Neural cell (in vitro differentiated cells): ENCODE data around the gene MPLKIP. TPM values are rescaled to one million over a fixed set of nuclear protein-coding genes. Genes with fewer than 3 reads are reported as not detected.

Experiments used
- H2AFZ ChIP-seq: fragments of 200-600, 300-800 bp; sonication (generic), shearing (Covaris generic); 2 replicates; pipeline ENCODE4 v1.6.0; 2014; ENCODE audit warnings: low read depth, mild to moderate bottlenecking, antibody characterized with exemption, low read length, moderate library complexity
- H3F3A ChIP-seq: fragments of 200-600 bp; shearing (Covaris generic); 2 replicates; pipeline ENCODE4 v1.6.1; 2016; ENCODE audit warnings: mild to moderate bottlenecking, moderate library complexity, mixed read lengths, antibody characterized with exemption, low read length; ENCODE audit not compliant: insufficient read depth, poor library complexity, severe bottlenecking
- H3K27ac ChIP-seq: fragments of 200-600, 300-800 bp; sonication (generic), shearing (Covaris generic); 2 replicates; pipeline ENCODE4 v1.5.1; 2014; ENCODE audit warnings: mild to moderate bottlenecking, low read length, moderate library complexity
- H3K27me3 ChIP-seq: fragments of 300-800, 200-600 bp; sonication (generic), shearing (Covaris generic); 2 replicates; pipeline ENCODE4 v1.6.0; 2014; ENCODE audit warnings: mild to moderate bottlenecking, low read depth, low read length, moderate library complexity; ENCODE audit not compliant: insufficient read depth
- H3K36me3 ChIP-seq: fragments of 300-800, 200-600 bp; sonication (generic), shearing (Covaris generic); 2 replicates; pipeline ENCODE4 v1.5.1; 2014; ENCODE audit warnings: mild to moderate bottlenecking, antibody characterized with exemption, low read length, moderate library complexity; ENCODE audit not compliant: insufficient read depth
- H3K4me2 ChIP-seq: fragments of 300-800, 200-600 bp; sonication (generic), shearing (Covaris generic); 2 replicates; pipeline ENCODE4 v1.6.0; 2014; ENCODE audit warnings: mild to moderate bottlenecking, low read length
- H3K4me3 ChIP-seq: fragments of 300-800, 200-600 bp; sonication (generic), shearing (Covaris generic); 2 replicates; pipeline ENCODE4 v1.5.1; 2014; ENCODE audit warnings: mild to moderate bottlenecking, low read length, moderate library complexity
- H3K79me2 ChIP-seq: fragments of 200-600 bp; shearing (Covaris generic); replicated peaks from 2 replicates; pipeline ENCODE4 v1.6.0; 2014; ENCODE audit warnings: mild to moderate bottlenecking, low read length, moderate library complexity; ENCODE audit not compliant: insufficient read depth
- H3K9ac ChIP-seq: fragments of 300-800, 200-600 bp; sonication (generic), shearing (Covaris generic); 2 replicates; pipeline ENCODE4 v1.6.1; 2016; ENCODE audit warnings: mild to moderate bottlenecking, low read length, mixed read lengths
- H3K9me2 ChIP-seq: fragments of 200-600 bp; shearing (Covaris generic); 2 replicates; pipeline ENCODE4 v1.6.1; 2016; ENCODE audit warnings: mild to moderate bottlenecking, low read length, mixed read lengths; ENCODE audit not compliant: insufficient read depth
- H3K9me3 ChIP-seq: fragments of 200-600, 300-800 bp; sonication (generic), shearing (Covaris generic); 2 replicates; pipeline ENCODE4 v1.6.1; 2016; ENCODE audit warnings: mild to moderate bottlenecking, mixed run types, low read length, moderate library complexity, mixed read lengths
- H4K20me1 ChIP-seq: fragments of 200-600 bp; shearing (Covaris generic); 2 replicates; pipeline ENCODE4 v1.6.1; 2016; ENCODE audit warnings: mild to moderate bottlenecking, mixed run types; ENCODE audit not compliant: insufficient read depth
- CTCF ChIP-seq: fragments of 450-650 bp; IDR thresholded peaks from 2 replicates; pipeline ENCODE4 v1.5.1; 2014; ENCODE audit warnings: antibody characterized with exemption, mild to moderate bottlenecking, moderate library complexity; ENCODE audit not compliant: poor library complexity, severe bottlenecking
- EP300 ChIP-seq: fragments of 450-650 bp; conservative IDR thresholded peaks from 2 replicates; pipeline ENCODE4 v1.6.1; 2014; ENCODE audit warnings: antibody characterized with exemption, mild to moderate bottlenecking, moderate library complexity; ENCODE audit not compliant: poor library complexity, severe bottlenecking
- EZH2 ChIP-seq: fragments of 200-600, 300-800 bp; shearing (Covaris generic), sonication (generic); IDR thresholded peaks from 2 replicates; pipeline ENCODE4 v1.6.1; 2014; ENCODE audit warnings: antibody characterized with exemption, low read length, borderline replicate concordance, mild to moderate bottlenecking; ENCODE audit not compliant: insufficient read depth, poor library complexity, severe bottlenecking
- MXI1 ChIP-seq: fragments of 450-650 bp; conservative IDR thresholded peaks from 2 replicates; pipeline ENCODE4 v1.6.1; 2014; ENCODE audit warnings: antibody characterized with exemption, mild to moderate bottlenecking; ENCODE audit not compliant: poor library complexity, severe bottlenecking
- POLR2AphosphoS5 ChIP-seq: IDR thresholded peaks from 2 replicates; pipeline ENCODE4 v1.6.1; 2012
- RAD21 ChIP-seq: fragments of 450-650 bp; conservative IDR thresholded peaks from 2 replicates; pipeline ENCODE4 v1.6.1; 2014; ENCODE audit warnings: antibody characterized with exemption, mild to moderate bottlenecking, moderate library complexity
- REST ChIP-seq: IDR thresholded peaks from 2 replicates; pipeline ENCODE4 v1.6.1; 2012; ENCODE audit warnings: borderline replicate concordance
- SMC3 ChIP-seq: fragments of 450-650 bp; conservative IDR thresholded peaks from 2 replicates; pipeline ENCODE4 v1.6.1; 2014; ENCODE audit warnings: antibody characterized with exemption, mild to moderate bottlenecking, moderate library complexity; ENCODE audit not compliant: poor library complexity
- TAF1 ChIP-seq: IDR thresholded peaks from 2 replicates; pipeline ENCODE4 v1.6.1; 2012; ENCODE audit warnings: low read depth
- polyA plus RNA-seq: library from polyadenylated mRNA; depleted of rRNA; stranded (reverse); fragments of >200 nt; gene quantifications from 2 replicates; pipeline ENCODE4 v1.2.3, GENCODE V29; 2014

Gene MPLKIP
- polyA plus RNA-seq, 1 donor from 2014 or later = 54.6 TPM

- peaks cover 25% of the 10 kb centered on the region for H3K36me3 ChIP-seq
- H3K27me3 ChIP-seq = no peaks in the 10 kb centered on the region
- no peak overlapping the region for H3K4me2 ChIP-seq
- H3K4me3 ChIP-seq = no peak overlapping the region
- no peaks in the 10 kb centered on the region for H3K9me3 ChIP-seq
- H3K79me2 ChIP-seq = no peaks in the 10 kb centered on the region
- H3K9ac ChIP-seq = no peak overlapping the region
- no peaks in the 10 kb centered on the region for H3F3A ChIP-seq
- H4K20me1 ChIP-seq = no peaks in the 10 kb centered on the region
- H2AFZ ChIP-seq = no peak overlapping the region
- no peak overlapping the region for H3K27ac ChIP-seq
- TF ChIP-seq SMC3 = no peak
- TF ChIP-seq CTCF = no peak
- TF ChIP-seq RAD21 = no peak
- TF ChIP-seq MXI1 = no peak
- no peak for TF ChIP-seq TAF1
- no peak for TF ChIP-seq REST
- TF ChIP-seq EZH2 = no peak
- TF ChIP-seq EP300 = no peak
- no peak for TF ChIP-seq POLR2AphosphoS5
- H3K9me2 ChIP-seq = no peaks in the 10 kb centered on the region
These were observed 42.2 kb downstream of the MPLKIP start for GRCh38 chr7:40092182-40092581.

- H3K27me3 ChIP-seq = no peaks in the 10 kb centered on the region
- H3K79me2 ChIP-seq = no peaks in the 10 kb centered on the region
- no peak overlapping the region for H3K4me3 ChIP-seq
- H3K9me3 ChIP-seq = no peaks in the 10 kb centered on the region
- no peak overlapping the region for H3K9ac ChIP-seq
- H3K9me2 ChIP-seq = no peaks in the 10 kb centered on the region
- TF ChIP-seq CTCF = no peak
- no peak for TF ChIP-seq SMC3
- no peak for TF ChIP-seq EP300
- no peak for TF ChIP-seq TAF1
- TF ChIP-seq REST = no peak
- H2AFZ ChIP-seq = no peak overlapping the region
- no peak overlapping the region for H3K4me2 ChIP-seq
- no peak overlapping the region for H3K27ac ChIP-seq
- no peaks in the 10 kb centered on the region for H3F3A ChIP-seq
- H4K20me1 ChIP-seq = no peaks in the 10 kb centered on the region
- no peaks in the 10 kb centered on the region for H3K36me3 ChIP-seq
These were observed 56.6 kb downstream of the MPLKIP start for GRCh38 chr7:40077849-40078248.
